ENCODE data around the gene BACH1.

DNA sequence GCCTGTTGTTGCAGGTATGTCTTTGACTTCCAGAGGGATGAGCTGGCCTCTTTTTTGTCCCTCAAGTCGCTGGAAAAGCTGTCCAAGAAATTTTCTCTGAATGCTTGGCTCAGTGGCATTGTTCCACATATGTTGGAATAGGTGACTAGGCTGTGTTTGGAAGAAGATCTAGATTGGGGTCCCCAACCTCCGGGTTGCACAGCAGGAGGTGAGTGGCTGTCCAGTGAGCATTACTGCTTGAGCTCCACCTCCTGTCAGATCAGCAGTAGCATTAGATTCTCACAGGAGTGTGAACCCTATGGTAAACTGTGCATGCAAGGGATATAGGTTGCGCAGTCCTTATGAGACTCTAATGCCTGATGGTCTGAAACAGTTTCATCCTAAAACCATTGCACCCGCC lies 18.1 kb downstream of the BACH1 start:
- TF ChIP-seq CTCF (conservative IDR thresholded peaks at IDR 0.05; ENCODE audit: low read length), result no peak
- TF ChIP-seq EZH2phosphoT487 (IDR thresholded peaks at IDR 0.05; ENCODE audit: borderline replicate concordance, low read depth, low read length), result no peak

All from OCI-LY7 (cell line).